Activated CD4-positive, alpha-beta memory T cell treated with anti-CD3 and anti-CD28 coated beads for 36 hours (primary cell): Measurements from ENCODE around the gene ANKRD13C. TPM values are rescaled to one million over a fixed set of nuclear protein-coding genes. Genes with fewer than 3 reads are reported as not detected.

Experiments used
- CTCF ChIA-PET: fragments of 350-600 bp; sonication (Branson Sonifier 250); formaldehyde crosslinking; loops from one replicate; lab custom pipeline; 2021; ENCODE audit warnings: antibody characterized with exemption, inconsistent platforms; lab: Charles Lee
- POLR2A ChIA-PET: fragments of 350-600 bp; sonication (Branson Sonifier 250); formaldehyde crosslinking; loops from one replicate; lab custom pipeline; 2021; ENCODE audit warnings: antibody characterized with exemption; lab: Charles Lee
- DNase-seq: peaks from one replicate; pipeline ENCODE4 v3.0.0-alpha.2; 2020
- H3K27ac Mint-ChIP-seq: one replicate; pipeline ENCODE4 v1.8.0; 2021; ENCODE audit warnings: mixed read lengths
- H3K27me3 Mint-ChIP-seq: one replicate; pipeline ENCODE4 v1.8.0; 2021; ENCODE audit warnings: mixed read lengths
- H3K36me3 Mint-ChIP-seq: one replicate; pipeline ENCODE4 v1.8.0; 2021; ENCODE audit warnings: mixed read lengths
- H3K4me1 Mint-ChIP-seq: one replicate; pipeline ENCODE4 v1.8.0; 2021; ENCODE audit warnings: low read depth, mixed read lengths
- H3K4me3 Mint-ChIP-seq: one replicate; pipeline ENCODE4 v1.8.0; 2021; ENCODE audit warnings: mild to moderate bottlenecking, mixed read lengths
- H3K9me3 Mint-ChIP-seq: one replicate; pipeline ENCODE4 v1.8.0; 2021; ENCODE audit warnings: mixed read lengths
- intact Hi-C: fragments of 100-400 bp; cut with micrococcal nuclease; formaldehyde crosslinking; loops from one replicate; pipeline ENCODE4 v1.15.1; 2023
- total RNA-seq, 2 experiments: library from RNA; stranded (reverse); gene quantifications; one replicate each; pipeline ENCODE4 v1.2.3, GENCODE V29; 2021

The ANKRD13C gene
- 10 to 100 TPM; 14.3 to 14.5 TPM for total RNA-seq

- DNase-seq, result peak; percentile 95
- peaks cover 16% of the 10 kb centered on the region for H3K36me3 Mint-ChIP-seq
- intact Hi-C loops, result loop anchor here (1.0 to 10.0 kb wide), 8 partner anchors 28 to 1860 kb away; partner anchors contain the start of genes CTH, DEPDC1, LRRC40 and SRSF11
- ChIA-PET POLR2A (interaction anchor here (0.9 to 3.1 kb wide), 7 partner anchors 9 to 148 kb away, joined by 3 to 60 read pairs (median 5); partner anchors contain the start of genes CTH, LRRC40 and SRSF11), CTCF (interaction anchor here (0.6 to 2.5 kb wide), 2 partner anchors 22 to 57 kb away, joined by 4 to 18 read pairs; partner anchors contain the start of gene CTH)
- peaks cover 36% of the 10 kb centered on the region for H3K4me1 Mint-ChIP-seq
- peak within 1 kb of the TSS; percentile 93 for H3K4me3 Mint-ChIP-seq
- peak within 1 kb of the TSS; percentile 95 for H3K27ac Mint-ChIP-seq
- no peaks in the 10 kb centered on the region for H3K27me3 Mint-ChIP-seq
- H3K9me3 Mint-ChIP-seq, result no peaks in the 10 kb centered on the region
Measured at GRCh38 chr1:70354332-70355110, at the start of gene ANKRD13C. Gene ANKRD13C, minus strand, starts transcription at chr1:70354722. Its CDS starts 314 bp downstream, at chr1:70354408.

DNA sequence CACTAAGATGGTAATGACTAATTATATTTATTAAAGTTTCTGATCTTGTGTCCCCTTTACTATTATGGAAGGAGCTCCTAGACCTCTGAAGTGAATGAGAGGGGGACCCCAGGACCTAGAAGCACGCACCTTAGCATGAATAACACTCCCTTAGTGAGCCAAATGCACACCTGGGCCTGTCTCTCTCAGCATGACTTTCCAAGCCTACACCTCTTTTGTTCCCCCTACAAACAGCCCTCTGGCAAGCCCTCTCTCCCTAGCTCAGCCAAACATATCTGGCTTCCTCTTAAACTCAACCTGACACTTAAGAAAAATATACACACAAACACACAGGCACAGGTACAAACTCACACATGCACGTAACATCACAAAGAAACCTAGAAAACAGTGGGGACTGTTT lies 49.2 kb upstream of the ANKRD13C start:
- no peak overlapping the region for H3K4me3 Mint-ChIP-seq
- peaks cover 7% of the 10 kb centered on the region for H3K27me3 Mint-ChIP-seq
- no peaks in the 10 kb centered on the region for H3K4me1 Mint-ChIP-seq
- no peak overlapping the region for H3K27ac Mint-ChIP-seq
- ChIA-PET CTCF (no interaction called here), POLR2A (no interaction called here)
- intact Hi-C loops, result no loop called here
- DNase-seq, result no peak
- H3K36me3 Mint-ChIP-seq, result no peaks in the 10 kb centered on the region
- H3K9me3 Mint-ChIP-seq, result no peaks in the 10 kb centered on the region

DNA sequence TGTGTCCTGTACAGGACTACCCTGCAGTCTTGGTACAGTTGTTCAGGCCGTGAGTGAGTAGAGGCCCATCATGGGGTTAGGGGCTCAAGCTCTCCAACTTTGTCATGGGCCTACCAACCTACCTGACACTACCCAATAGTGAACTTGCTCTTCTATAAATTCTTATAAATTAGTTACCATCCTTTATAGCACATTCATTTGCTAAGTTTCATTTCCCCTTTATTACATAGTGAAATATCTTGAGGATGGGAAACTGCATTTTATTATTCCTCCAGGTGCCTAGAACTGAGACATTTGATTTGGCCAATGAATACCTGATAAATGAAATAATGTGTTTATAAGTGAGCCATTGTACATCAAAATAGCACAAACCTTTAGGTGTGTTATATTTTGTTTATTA lies 47.5 kb upstream of the ANKRD13C start:
- Mint-ChIP-seq H3K27me3 (peaks cover 10% of the 10 kb centered on the region), H3K4me3 (no peak overlapping the region), H3K4me1 (no peaks in the 10 kb centered on the region), H3K27ac (no peak overlapping the region), H3K36me3 (no peaks in the 10 kb centered on the region), H3K9me3 (no peaks in the 10 kb centered on the region)
- intact Hi-C loops, result no loop called here
- ChIA-PET CTCF (interaction anchor here (1.3 kb wide), 1 partner anchor 9 kb away, joined by 6 read pairs; the partner anchor contains the start of gene CTH), POLR2A (no interaction called here)
- DNase-seq, result no peak

DNA sequence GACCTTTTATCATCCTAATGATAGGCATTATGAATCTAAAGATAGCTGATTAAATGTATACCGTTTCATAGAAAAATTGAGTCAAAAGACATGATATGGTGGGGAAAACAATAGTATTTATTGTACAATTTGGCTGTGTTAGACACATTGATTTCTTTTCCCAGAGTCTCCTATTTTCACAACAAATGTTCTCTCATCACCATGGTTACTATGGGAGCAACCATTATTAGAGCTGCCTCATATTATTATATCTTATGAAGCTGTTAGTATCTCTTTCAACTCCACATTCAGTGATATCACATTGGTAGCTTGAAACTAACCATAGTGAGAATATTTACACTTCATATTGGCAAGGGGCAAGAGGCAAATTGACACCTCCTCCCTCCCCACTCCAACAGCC lies 45.8 kb upstream of the ANKRD13C start:
- H3K36me3 Mint-ChIP-seq, result no peaks in the 10 kb centered on the region
- no peaks in the 10 kb centered on the region for H3K9me3 Mint-ChIP-seq
- no peaks in the 10 kb centered on the region for H3K4me1 Mint-ChIP-seq
- ChIA-PET POLR2A (no interaction called here), CTCF (no interaction called here)
- no peak overlapping the region for H3K4me3 Mint-ChIP-seq
- no peak overlapping the region for H3K27ac Mint-ChIP-seq
- intact Hi-C loops, result no loop called here
- DNase-seq, result no peak
- peaks cover 6% of the 10 kb centered on the region for H3K27me3 Mint-ChIP-seq

GRCh38 chr1:70397013-70397412 lies 42.5 kb upstream of the ANKRD13C start:
- Mint-ChIP-seq H3K4me3 (no peak overlapping the region), H3K4me1 (no peaks in the 10 kb centered on the region), H3K27me3 (peaks cover 7% of the 10 kb centered on the region), H3K36me3 (no peaks in the 10 kb centered on the region), H3K9me3 (no peaks in the 10 kb centered on the region), H3K27ac (no peak overlapping the region)
- ChIA-PET CTCF (no interaction called here), POLR2A (no interaction called here)
- no peak for DNase-seq
- intact Hi-C loops, result loop anchor here (10.0 kb wide), 1 partner anchor 262 kb away; no protein-coding TSS in a partner anchor

- H3K4me1 Mint-ChIP-seq, result no peaks in the 10 kb centered on the region
- H3K27ac Mint-ChIP-seq, result no peak overlapping the region
- H3K4me3 Mint-ChIP-seq, result no peak overlapping the region
- CTCF ChIA-PET, result no interaction called here
- peaks cover 7% of the 10 kb centered on the region for H3K27me3 Mint-ChIP-seq
- intact Hi-C loops, result loop anchor here (10.0 kb wide), 1 partner anchor 262 kb away; no protein-coding TSS in a partner anchor
- DNase-seq, result no peak
- H3K9me3 Mint-ChIP-seq, result no peaks in the 10 kb centered on the region
- POLR2A ChIA-PET, result no interaction called here
- H3K36me3 Mint-ChIP-seq, result no peaks in the 10 kb centered on the region
Measured at GRCh38 chr1:70396607-70397006, 42.1 kb upstream of the ANKRD13C start.

DNA sequence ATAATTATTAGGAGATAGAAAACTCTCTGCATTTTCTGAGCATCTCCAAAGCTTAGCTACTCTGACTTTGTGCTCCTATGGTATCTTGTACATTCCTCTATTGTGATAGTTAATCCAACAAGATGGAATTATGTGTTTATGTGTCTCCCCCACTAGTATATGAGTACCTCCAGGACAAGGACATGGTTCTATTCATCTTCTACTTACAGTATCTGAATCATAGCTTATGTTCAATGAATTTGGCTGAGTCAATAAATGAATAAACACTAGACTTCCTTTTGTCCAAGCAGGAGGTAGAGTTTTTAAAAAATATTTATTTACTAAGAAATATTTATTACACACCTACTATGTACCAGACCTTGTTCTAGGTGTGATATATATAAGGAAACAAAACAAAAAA lies 38.1 kb upstream of the ANKRD13C start:
- H3K27me3 Mint-ChIP-seq, result peaks cover 6% of the 10 kb centered on the region
- POLR2A ChIA-PET, result no interaction called here
- no peaks in the 10 kb centered on the region for H3K9me3 Mint-ChIP-seq
- H3K4me1 Mint-ChIP-seq, result no peaks in the 10 kb centered on the region
- no peak overlapping the region for H3K27ac Mint-ChIP-seq
- no peak for DNase-seq
- intact Hi-C loops, result loop anchor here (10.0 kb wide), 1 partner anchor 258 kb away; no protein-coding TSS in a partner anchor
- no peaks in the 10 kb centered on the region for H3K36me3 Mint-ChIP-seq
- H3K4me3 Mint-ChIP-seq, result no peak overlapping the region
- CTCF ChIA-PET, result interaction anchor here (1.2 kb wide), 1 partner anchor 19 kb away, joined by 3 read pairs; the partner anchor contains the start of gene CTH

DNA sequence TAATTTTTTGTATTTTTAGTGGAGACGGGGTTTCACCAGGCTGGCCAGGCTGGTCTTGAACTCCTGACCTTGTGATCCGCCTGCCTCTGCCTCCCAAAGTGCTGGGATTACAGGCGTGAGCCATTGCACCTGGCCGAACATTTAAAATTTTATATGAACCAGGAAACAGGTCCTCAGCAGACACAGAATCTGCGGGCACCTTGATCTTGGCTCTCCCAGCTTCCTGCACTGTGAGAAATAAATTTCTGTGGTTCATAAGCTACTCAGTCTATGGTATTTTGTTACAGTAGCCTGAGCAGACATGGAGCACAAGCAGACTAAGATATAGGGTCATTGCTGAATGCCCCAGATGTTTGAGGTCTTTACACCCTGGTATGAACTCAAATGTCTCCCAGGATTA lies 33.0 kb upstream of the ANKRD13C start:
- Mint-ChIP-seq H3K4me3 (no peak overlapping the region), H3K27ac (no peak overlapping the region), H3K4me1 (no peaks in the 10 kb centered on the region), H3K27me3 (peaks cover 7% of the 10 kb centered on the region), H3K36me3 (no peaks in the 10 kb centered on the region), H3K9me3 (no peaks in the 10 kb centered on the region)
- POLR2A ChIA-PET, result no interaction called here
- CTCF ChIA-PET, result no interaction called here
- intact Hi-C loops, result no loop called here
- no peak for DNase-seq

DNA sequence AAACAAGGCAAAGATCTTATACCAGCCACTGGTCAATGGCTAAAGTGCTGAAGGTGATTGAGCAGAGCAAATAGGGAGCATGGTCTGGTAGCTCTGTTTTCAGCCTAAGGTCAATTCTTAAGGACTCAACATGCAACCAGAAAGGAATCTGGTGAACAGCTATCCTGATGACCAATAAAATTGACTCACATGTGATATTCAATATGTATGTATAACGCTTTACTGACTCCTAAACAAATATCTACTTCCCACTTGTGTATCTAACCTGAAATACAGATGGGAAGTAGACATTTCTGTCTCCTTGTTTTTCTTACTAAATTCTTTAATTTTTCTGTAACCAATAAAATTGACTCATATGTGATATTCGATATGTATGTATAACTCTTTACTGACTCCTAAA lies 31.6 kb upstream of the ANKRD13C start:
- no peaks in the 10 kb centered on the region for H3K36me3 Mint-ChIP-seq
- no peaks in the 10 kb centered on the region for H3K9me3 Mint-ChIP-seq
- POLR2A ChIA-PET, result no interaction called here
- intact Hi-C loops, result no loop called here
- peaks cover 7% of the 10 kb centered on the region for H3K27me3 Mint-ChIP-seq
- no peak for DNase-seq
- no peak overlapping the region for H3K4me3 Mint-ChIP-seq
- CTCF ChIA-PET, result no interaction called here
- H3K4me1 Mint-ChIP-seq, result no peaks in the 10 kb centered on the region
- H3K27ac Mint-ChIP-seq, result no peak overlapping the region

- Mint-ChIP-seq H3K27me3 (peaks cover 7% of the 10 kb centered on the region), H3K4me1 (no peaks in the 10 kb centered on the region)
Measured at GRCh38 chr1:70385477-70385876, 31.0 kb upstream of the ANKRD13C start.

DNA sequence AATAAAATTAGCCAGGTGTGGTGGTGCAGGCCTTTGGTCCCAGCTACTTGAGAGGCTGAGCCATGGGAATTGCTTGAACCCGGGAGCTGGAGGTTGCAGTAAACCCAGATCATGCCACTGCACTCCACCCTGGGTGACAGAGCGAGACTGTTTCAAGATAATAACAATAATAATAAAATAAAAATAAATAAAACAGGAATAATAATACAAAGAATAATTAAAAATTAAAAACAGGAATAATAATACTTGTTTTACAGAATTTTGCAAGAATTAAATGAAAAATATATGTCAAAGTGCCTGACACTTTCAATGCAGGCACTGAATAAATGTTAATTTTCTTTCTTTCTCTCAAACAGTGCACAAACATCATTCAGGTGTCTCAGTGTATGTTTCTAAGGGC lies 30.0 kb upstream of the ANKRD13C start:
- intact Hi-C loops, result no loop called here
- H3K4me1 Mint-ChIP-seq, result no peaks in the 10 kb centered on the region
- H3K36me3 Mint-ChIP-seq, result no peaks in the 10 kb centered on the region
- H3K27ac Mint-ChIP-seq, result no peak overlapping the region
- H3K27me3 Mint-ChIP-seq, result peaks cover 3% of the 10 kb centered on the region
- no peak for DNase-seq
- no peak overlapping the region for H3K4me3 Mint-ChIP-seq
- ChIA-PET CTCF (no interaction called here), POLR2A (no interaction called here)
- no peaks in the 10 kb centered on the region for H3K9me3 Mint-ChIP-seq

More at GRCh38 chr1:70385477-70385876, 31.0 kb upstream of the ANKRD13C start:
- CTCF ChIA-PET, result no interaction called here
- no peak overlapping the region for H3K4me3 Mint-ChIP-seq
- POLR2A ChIA-PET, result no interaction called here
- DNase-seq, result no peak
- H3K9me3 Mint-ChIP-seq, result no peaks in the 10 kb centered on the region
- H3K36me3 Mint-ChIP-seq, result no peaks in the 10 kb centered on the region
- no peak overlapping the region for H3K27ac Mint-ChIP-seq
- intact Hi-C loops, result no loop called here

GRCh38 chr1:70383483-70383882 lies 29.0 kb upstream of the ANKRD13C start:
- intact Hi-C loops, result no loop called here
- no peak for DNase-seq
- Mint-ChIP-seq H3K36me3 (no peaks in the 10 kb centered on the region), H3K9me3 (no peaks in the 10 kb centered on the region), H3K4me3 (no peak overlapping the region), H3K27me3 (peaks cover 2% of the 10 kb centered on the region), H3K4me1 (no peaks in the 10 kb centered on the region), H3K27ac (no peak overlapping the region)
- CTCF ChIA-PET, result no interaction called here
- POLR2A ChIA-PET, result no interaction called here
